Measurements from ENCODE around the gene PPTC7. TPM values are rescaled to one million over a fixed set of nuclear protein-coding genes. Genes with fewer than 3 reads are reported as not detected.

The PPTC7 gene
- total and polyA plus RNA-seq, 2 of the 8 experiments (the other 6 are each of a cell fraction or from before 2014, with no cell fraction given) = 8.1 to 15.9 TPM

- TF ChIP-seq RNF2 (IDR thresholded peaks at IDR 0.05; ENCODE audit: borderline replicate concordance, low read depth, low read length, missing control alignments, poor library complexity, severe bottlenecking) (no peak), SIX5 (IDR thresholded peaks at IDR 0.05; ENCODE audit: low read depth, low read length) (no peak)
These were observed 52.6 kb downstream of the PPTC7 start (continued) for GRCh38 chr12:110530511-110530910.
